ENCODE data around the gene DYNC2LI1.
"Not testable (repeated sequence)": the region's sequence is repeated elsewhere in the genome, so short reads cannot be mapped to it uniquely, and the experiment has no call there.

DYNC2LI1 gene

DNA sequence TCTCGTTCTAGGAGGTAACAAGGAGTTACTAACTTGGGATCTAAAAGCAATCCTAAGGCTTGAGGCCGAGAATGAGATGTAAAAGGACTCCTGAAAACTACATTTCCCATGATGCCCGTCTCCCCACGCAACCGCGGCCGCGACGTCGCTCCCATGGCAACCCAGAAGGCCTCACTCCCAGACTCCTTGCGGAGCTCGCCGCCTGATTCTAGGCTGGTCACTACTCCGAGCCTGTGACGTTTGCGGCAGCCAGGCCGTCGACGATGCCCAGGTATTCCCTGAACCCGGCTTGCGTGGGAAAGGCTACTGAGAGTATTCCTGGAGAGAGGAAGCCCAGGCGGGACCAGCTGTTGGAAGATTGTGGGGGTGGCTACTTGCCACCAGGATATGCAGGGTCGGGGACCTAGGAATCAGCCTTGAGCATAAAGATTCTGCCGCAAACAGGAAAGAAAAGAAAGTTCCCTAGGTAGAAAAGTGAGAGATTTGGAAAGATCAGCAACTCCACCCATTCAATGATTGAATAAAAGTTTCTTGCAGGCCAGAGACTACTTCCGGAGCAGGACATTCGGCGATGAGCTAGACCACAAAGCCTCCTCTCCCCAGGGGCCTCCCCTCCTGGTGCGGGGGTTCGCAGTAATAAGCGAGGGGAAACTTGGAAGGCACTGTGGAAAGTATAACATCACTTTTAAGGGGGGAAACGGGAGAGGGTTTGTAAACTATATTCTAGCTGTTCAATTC lies at the start of gene DYNC2LI1:
Gene DYNC2LI1 (plus strand): TSS at position 164 of the 738 bp plus-strand sequence. CDS start 100 bp downstream, at position 264.
- Histone ChIP-seq H2AFZ (ENCODE audit: low read depth) (peak within 1 kb of the TSS; percentile 98), H3K27ac (peak within 1 kb of the TSS; percentile 18; the same call in 1 of the 2 replicates), H3K4me3 (IDR thresholded peaks at IDR 0.05; ENCODE audit: insufficient read depth, low read depth, low read length) (peak within 1 kb of the TSS; percentile 95), H3K9ac (peak within 1 kb of the TSS; percentile 51; the same call in 1 of the 2 replicates), H3K79me2 (ENCODE audit: insufficient read depth, low read depth) (no peaks in the 10 kb centered on the region), H3K27me3 (ENCODE audit: insufficient read depth, low read depth) (no peaks in the 10 kb centered on the region), H3K4me2 (peak within 1 kb of the TSS; percentile 51), H4K20me1 (ENCODE audit: insufficient read depth) (no peaks in the 10 kb centered on the region), H3K36me3 (ENCODE audit: insufficient read depth) (no peaks in the 10 kb centered on the region), H3K4me1 (ENCODE audit: low read depth, poor library complexity, severe bottlenecking) (peaks cover 13% of the 10 kb centered on the region)
- TF ChIP-seq, protein P1, sequence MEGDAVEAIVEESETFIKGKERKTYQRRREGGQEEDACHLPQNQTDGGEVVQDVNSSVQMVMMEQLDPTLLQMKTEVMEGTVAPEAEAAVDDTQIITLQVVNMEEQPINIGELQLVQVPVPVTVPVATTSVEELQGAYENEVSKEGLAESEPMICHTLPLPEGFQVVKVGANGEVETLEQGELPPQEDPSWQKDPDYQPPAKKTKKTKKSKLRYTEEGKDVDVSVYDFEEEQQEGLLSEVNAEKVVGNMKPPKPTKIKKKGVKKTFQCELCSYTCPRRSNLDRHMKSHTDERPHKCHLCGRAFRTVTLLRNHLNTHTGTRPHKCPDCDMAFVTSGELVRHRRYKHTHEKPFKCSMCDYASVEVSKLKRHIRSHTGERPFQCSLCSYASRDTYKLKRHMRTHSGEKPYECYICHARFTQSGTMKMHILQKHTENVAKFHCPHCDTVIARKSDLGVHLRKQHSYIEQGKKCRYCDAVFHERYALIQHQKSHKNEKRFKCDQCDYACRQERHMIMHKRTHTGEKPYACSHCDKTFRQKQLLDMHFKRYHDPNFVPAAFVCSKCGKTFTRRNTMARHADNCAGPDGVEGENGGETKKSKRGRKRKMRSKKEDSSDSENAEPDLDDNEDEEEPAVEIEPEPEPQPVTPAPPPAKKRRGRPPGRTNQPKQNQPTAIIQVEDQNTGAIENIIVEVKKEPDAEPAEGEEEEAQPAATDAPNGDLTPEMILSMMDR (conservative IDR thresholded peaks at IDR 0.05; ENCODE audit: low read depth, low read length), result no peak

DNA sequence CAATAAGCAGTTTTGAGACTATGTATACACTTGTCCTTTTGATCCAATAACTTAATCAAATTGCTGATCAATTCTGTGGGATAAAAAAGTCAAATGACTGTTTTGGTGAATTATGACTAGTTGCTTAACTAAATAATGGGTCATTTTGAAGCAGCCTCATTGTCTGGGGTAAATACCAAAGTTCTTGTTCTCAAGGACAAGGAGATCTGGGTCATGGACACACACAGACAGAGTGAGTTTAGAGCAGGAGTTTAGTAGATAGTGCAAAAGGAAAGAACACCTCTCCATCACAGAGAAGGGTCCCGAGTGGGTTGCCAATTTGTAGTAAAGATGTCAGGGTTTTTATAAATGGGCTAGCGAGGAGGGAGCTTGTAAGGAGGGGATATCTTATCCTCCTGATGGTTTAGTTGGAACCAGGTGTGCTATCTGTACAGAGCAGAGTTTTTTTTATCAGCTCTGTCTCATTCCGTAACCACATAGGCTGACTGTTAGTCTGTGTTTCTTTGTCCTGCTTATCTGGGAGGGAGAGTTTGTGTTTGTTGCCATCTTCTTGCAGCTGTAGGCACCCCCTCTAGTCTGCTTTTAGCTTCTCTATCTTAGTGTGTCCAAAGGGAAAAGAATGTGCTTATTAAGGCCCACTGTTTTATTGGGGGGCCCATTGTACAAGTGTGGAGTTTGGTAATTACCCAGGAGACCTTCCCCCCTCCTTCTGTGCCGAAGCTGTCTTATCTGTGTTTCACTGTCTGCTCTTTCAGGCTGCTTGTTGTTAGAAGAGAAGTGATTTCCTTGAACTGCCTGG lies 48.9 kb upstream of the DYNC2LI1 start:
- no peaks in the 10 kb centered on the region for H3K4me1 ChIP-seq (ENCODE audit: low read depth, poor library complexity, severe bottlenecking)
- H3K9ac ChIP-seq, result no peak overlapping the region
- H2AFZ ChIP-seq (ENCODE audit: low read depth), result no peak overlapping the region
- TF ChIP-seq, protein P1 (conservative IDR thresholded peaks at IDR 0.05; ENCODE audit: low read depth, low read length), result no peak
- no peak overlapping the region for H3K27ac ChIP-seq
- H3K27me3 ChIP-seq (ENCODE audit: insufficient read depth, low read depth), result no peaks in the 10 kb centered on the region
- H4K20me1 ChIP-seq (ENCODE audit: insufficient read depth), result no peaks in the 10 kb centered on the region
- no peaks in the 10 kb centered on the region for H3K36me3 ChIP-seq (ENCODE audit: insufficient read depth)
- H3K79me2 ChIP-seq (ENCODE audit: insufficient read depth, low read depth), result no peaks in the 10 kb centered on the region
- no peak overlapping the region for H3K4me3 ChIP-seq (IDR thresholded peaks at IDR 0.05; ENCODE audit: insufficient read depth, low read depth, low read length)
- H3K4me2 ChIP-seq, result no peak overlapping the region

DNA sequence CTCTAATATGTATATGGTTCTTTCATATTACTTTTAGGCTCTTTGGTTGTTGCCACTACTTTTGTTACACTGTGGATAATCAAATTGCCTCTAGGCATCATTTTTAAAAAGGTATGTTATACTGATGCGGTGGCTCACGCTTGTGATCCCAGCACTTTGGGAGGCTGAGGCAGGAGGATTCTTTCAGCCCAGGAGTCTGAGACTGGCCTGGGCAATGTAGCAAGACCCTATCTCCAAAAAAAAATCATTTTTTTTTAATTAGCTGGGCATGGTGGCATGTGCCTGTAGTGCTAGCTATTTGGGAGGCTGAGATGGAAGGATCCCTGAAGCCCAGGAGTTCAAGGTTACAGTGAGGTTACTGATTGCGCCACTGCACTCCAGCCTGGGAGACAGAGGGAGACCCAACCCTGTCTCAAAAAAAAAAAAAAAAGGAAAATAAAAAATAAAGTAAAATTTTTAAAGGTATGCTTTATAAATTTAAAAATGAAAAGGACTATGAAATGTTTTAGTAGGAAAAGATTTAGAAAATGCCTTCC lies 48.1 kb upstream of the DYNC2LI1 start:
- Histone ChIP-seq H3K4me3 (IDR thresholded peaks at IDR 0.05; ENCODE audit: insufficient read depth, low read depth, low read length) (no peak overlapping the region), H3K27ac (no peak overlapping the region), H3K4me1 (ENCODE audit: low read depth, poor library complexity, severe bottlenecking) (no peaks in the 10 kb centered on the region), H3K36me3 (ENCODE audit: insufficient read depth) (no peaks in the 10 kb centered on the region), H3K9ac (no peak overlapping the region), H4K20me1 (ENCODE audit: insufficient read depth) (no peaks in the 10 kb centered on the region), H3K4me2 (no peak overlapping the region), H3K79me2 (ENCODE audit: insufficient read depth, low read depth) (no peaks in the 10 kb centered on the region), H2AFZ (ENCODE audit: low read depth) (no peak overlapping the region), H3K27me3 (ENCODE audit: insufficient read depth, low read depth) (no peaks in the 10 kb centered on the region)
- TF ChIP-seq, protein P1 (conservative IDR thresholded peaks at IDR 0.05; ENCODE audit: low read depth, low read length), result no peak

DNA sequence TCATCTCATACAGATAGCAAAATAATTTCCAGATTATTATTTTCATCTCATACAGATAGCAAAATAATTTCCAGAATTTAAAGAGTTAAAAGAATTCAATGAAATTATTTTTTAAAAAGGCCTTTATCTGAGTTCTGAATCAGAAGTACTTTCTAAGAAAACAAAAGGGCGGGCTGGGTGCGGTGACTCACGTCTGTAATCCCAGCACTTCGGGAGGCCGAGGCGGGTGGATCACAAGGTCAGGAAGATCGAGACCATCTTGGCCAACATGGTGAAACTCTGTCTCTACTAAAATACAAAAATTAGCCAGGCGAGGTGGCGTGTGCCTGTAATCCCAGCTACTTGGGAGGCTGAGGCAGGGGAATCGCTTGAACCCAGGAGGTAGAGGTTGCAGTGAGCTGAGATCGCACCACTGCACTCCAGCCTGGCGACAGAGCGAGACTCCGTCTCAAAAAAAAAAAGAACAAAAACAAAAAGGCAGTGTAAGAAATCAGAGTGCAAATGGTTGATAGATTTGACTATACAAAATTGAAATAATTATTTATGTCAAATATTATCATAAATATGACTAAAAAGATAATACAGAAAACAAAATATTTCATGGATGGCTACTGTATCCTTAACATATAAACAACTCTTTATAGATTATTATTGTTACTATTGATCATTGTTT lies 46.7 kb upstream of the DYNC2LI1 start:
- not testable (repeated sequence) for H3K27me3 ChIP-seq (ENCODE audit: insufficient read depth, low read depth); H2AFZ ChIP-seq (ENCODE audit: low read depth); H3K4me3 ChIP-seq (IDR thresholded peaks at IDR 0.05; ENCODE audit: insufficient read depth, low read depth, low read length); H4K20me1 ChIP-seq (ENCODE audit: insufficient read depth); H3K79me2 ChIP-seq (ENCODE audit: insufficient read depth, low read depth); H3K4me2 ChIP-seq; H3K27ac ChIP-seq; H3K4me1 ChIP-seq (ENCODE audit: low read depth, poor library complexity, severe bottlenecking); H3K9ac ChIP-seq; H3K36me3 ChIP-seq (ENCODE audit: insufficient read depth)

Measured in KMS-11 (cell line).